Ishikawa (cell line): Measurements from ENCODE around the gene CORO2B.

Experiments used
- CEBPB ChIP-seq: IDR thresholded peaks from 2 replicates; pipeline ENCODE4 v1.6.1; 2012
- EP300 ChIP-seq: IDR thresholded peaks from 2 replicates; pipeline ENCODE4 v1.6.1; 2012; ENCODE audit warnings: borderline replicate concordance
- FOXM1 ChIP-seq: IDR thresholded peaks from 2 replicates; pipeline ENCODE4 v1.6.1; 2012; ENCODE audit warnings: low read depth, borderline replicate concordance
- MAX ChIP-seq: IDR thresholded peaks from 2 replicates; pipeline ENCODE4 v1.6.1; 2012
- TEAD4 ChIP-seq: IDR thresholded peaks from 2 replicates; pipeline ENCODE4 v1.6.1; 2012
- ZBTB7A ChIP-seq: IDR thresholded peaks from 2 replicates; pipeline ENCODE4 v1.6.1; 2012; ENCODE audit warnings: low read depth

GRCh38 chr15:68641376-68641775, 62.6 kb downstream of the CORO2B start:
- TF ChIP-seq FOXM1 (no peak), EP300 (no peak), TEAD4 (no peak), CEBPB (no peak), MAX (no peak), ZBTB7A (no peak)
